ENCODE results near the gene TMEM45B.
"Not testable (repeated sequence)": the region's sequence is repeated elsewhere in the genome, so short reads cannot be mapped to it uniquely, and the experiment has no call there.

TMEM45B gene

GRCh38 chr11:129815596-129816461 is at the start of gene TMEM45B:
TSS of gene TMEM45B (plus strand) at chr11:129815848. CDS start at chr11:129852483, 36,635 bp downstream.
- no peak for DNase-seq

GRCh38 chr11:129766898-129767604 is 48.6 kb upstream of the TMEM45B start:
- no peak for DNase-seq

GRCh38 chr11:129767827-129768226 is 47.8 kb upstream of the TMEM45B start:
- no peak for DNase-seq

GRCh38 chr11:129768356-129768755 is 47.3 kb upstream of the TMEM45B start:
- DNase-seq: no peak

- DNase-seq: no peak
Measured at GRCh38 chr11:129769059-129769458, 46.6 kb upstream of the TMEM45B start.

GRCh38 chr11:129770993-129771392 is 44.7 kb upstream of the TMEM45B start:
- DNase-seq: no peak

GRCh38 chr11:129771456-129771855 is 44.2 kb upstream of the TMEM45B start:
- not testable (repeated sequence) for DNase-seq

- DNase-seq: no peak
Measured at GRCh38 chr11:129778877-129779276, 36.8 kb upstream of the TMEM45B start.

- DNase-seq: no peak
Measured at GRCh38 chr11:129779342-129779741, 36.3 kb upstream of the TMEM45B start.

GRCh38 chr11:129785383-129786111 is 30.1 kb upstream of the TMEM45B start:
- no peak for DNase-seq

- not testable (repeated sequence) for DNase-seq
Measured at GRCh38 chr11:129786112-129786416, 29.6 kb upstream of the TMEM45B start.

GRCh38 chr11:129787532-129788155 is 28.0 kb upstream of the TMEM45B start:
- DNase-seq: no peak

- DNase-seq: no peak
Measured at GRCh38 chr11:129788278-129788677, 27.4 kb upstream of the TMEM45B start.

- DNase-seq: no peak
Measured at GRCh38 chr11:129790106-129790505, 25.5 kb upstream of the TMEM45B start.

GRCh38 chr11:129791515-129791914 is 24.1 kb upstream of the TMEM45B start:
- DNase-seq: no peak

- no peak for DNase-seq
Measured at GRCh38 chr11:129792663-129793062, 23.0 kb upstream of the TMEM45B start.

GRCh38 chr11:129795089-129795488 is 20.6 kb upstream of the TMEM45B start:
- no peak for DNase-seq

GRCh38 chr11:129798212-129798611 is 17.4 kb upstream of the TMEM45B start:
- DNase-seq: no peak

GRCh38 chr11:129800162-129800561 is 15.5 kb upstream of the TMEM45B start:
- not testable (repeated sequence) for DNase-seq

GRCh38 chr11:129800655-129801054 is 15.0 kb upstream of the TMEM45B start:
- no peak for DNase-seq

- DNase-seq: no peak
Measured at GRCh38 chr11:129803533-129803932, 12.1 kb upstream of the TMEM45B start.

GRCh38 chr11:129804012-129804411 is 11.6 kb upstream of the TMEM45B start:
- no peak for DNase-seq

- not testable (repeated sequence) for DNase-seq
Measured at GRCh38 chr11:129808241-129808640, 7.4 kb upstream of the TMEM45B start.

Data from NCI-H1694 treated with DMSO at 0.1 percent for 48 hours (cell line).